ENCODE measurements around the gene MAD1L1.

MAD1L1 gene

GRCh38 chr7:2087744-2088143 is 145.0 kb downstream of the MAD1L1 start:
- TF ChIP-seq CTCF (conservative IDR thresholded peaks at IDR 0.05): no peak
- no peak overlapping the region for H3K27ac ChIP-seq

GRCh38 chr7:2086229-2086628 is 146.5 kb downstream of the MAD1L1 start:
- no peak for TF ChIP-seq CTCF (conservative IDR thresholded peaks at IDR 0.05)

GRCh38 chr7:2085804-2086203 is 146.9 kb downstream of the MAD1L1 start:
- no peak overlapping the region for H3K27ac ChIP-seq
- TF ChIP-seq CTCF (conservative IDR thresholded peaks at IDR 0.05): no peak

More at GRCh38 chr7:2086229-2086628, 146.5 kb downstream of the MAD1L1 start:
- no peak overlapping the region for H3K27ac ChIP-seq

GRCh38 chr7:2084781-2085505 is 147.8 kb downstream of the MAD1L1 start:
- TF ChIP-seq CTCF (conservative IDR thresholded peaks at IDR 0.05): no peak
- H3K27ac ChIP-seq: no peak overlapping the region

- H3K27ac ChIP-seq: no peak overlapping the region
- TF ChIP-seq CTCF (conservative IDR thresholded peaks at IDR 0.05): no peak
These were observed 148.4 kb downstream of the MAD1L1 start for GRCh38 chr7:2084331-2084730.

GRCh38 chr7:2083362-2083761 is 149.4 kb downstream of the MAD1L1 start:
- TF ChIP-seq CTCF (conservative IDR thresholded peaks at IDR 0.05): no peak
- no peak overlapping the region for H3K27ac ChIP-seq

GRCh38 chr7:2082139-2082998 is 150.4 kb downstream of the MAD1L1 start:
- no peak for TF ChIP-seq CTCF (conservative IDR thresholded peaks at IDR 0.05)
- H3K27ac ChIP-seq: no peak overlapping the region
